ENCODE measurements around the gene NSL1.
"Not testable (repeated sequence)": the region's sequence is repeated elsewhere in the genome, so short reads cannot be mapped to it uniquely, and the experiment has no call there.

The NSL1 gene

DNA sequence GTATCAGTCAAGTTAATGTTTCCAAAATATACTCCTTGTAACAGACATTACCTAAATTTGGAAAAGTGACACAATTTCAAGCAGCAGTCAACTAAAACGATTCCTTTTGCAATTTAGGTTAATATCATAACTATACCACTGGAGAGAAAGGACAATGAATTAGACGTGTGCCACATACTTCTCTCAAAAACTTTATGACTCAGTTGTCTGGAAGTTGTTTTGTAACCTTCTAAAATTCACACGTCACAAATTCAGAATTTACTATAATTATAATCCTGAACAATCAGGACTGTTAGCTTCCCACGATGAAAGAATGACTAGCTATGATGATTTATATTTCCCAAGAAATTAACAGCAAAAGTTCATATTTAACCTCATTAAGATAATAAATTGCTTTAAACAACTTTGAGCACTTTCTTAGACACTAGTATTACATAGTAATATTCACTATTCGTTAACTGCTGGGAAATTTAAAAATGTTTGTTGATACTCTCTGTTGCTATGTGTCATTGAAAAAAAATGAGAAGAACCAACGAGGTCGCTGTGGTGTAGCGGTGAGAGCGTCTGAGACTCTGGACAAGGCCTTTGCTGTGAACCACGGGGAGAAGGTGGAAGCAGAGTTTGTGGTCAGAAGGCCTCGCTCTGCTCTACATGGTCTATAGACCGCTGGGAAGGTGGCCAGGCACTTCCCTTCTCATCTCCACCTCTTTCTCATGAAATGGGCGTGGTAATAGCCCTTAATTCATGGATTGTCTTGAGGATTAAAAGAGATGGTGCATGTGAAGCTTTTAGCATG, 64.0 kb downstream of the NSL1 start:
- Histone ChIP-seq H3K9me3 (ENCODE audit: low read length) (peaks cover 8% of the 10 kb centered on the region), H3K4me1 (ENCODE audit: insufficient read depth, low read length) (no peaks in the 10 kb centered on the region), H2AFZ (ENCODE audit: low read depth, low read length) (no peak overlapping the region), H3K27me3 (ENCODE audit: insufficient read depth, low read length) (no peaks in the 10 kb centered on the region), H3K4me3 (ENCODE audit: low read length) (no peak overlapping the region), H3K36me3 (ENCODE audit: insufficient read depth, low read length) (peaks cover 5% of the 10 kb centered on the region)

DNA sequence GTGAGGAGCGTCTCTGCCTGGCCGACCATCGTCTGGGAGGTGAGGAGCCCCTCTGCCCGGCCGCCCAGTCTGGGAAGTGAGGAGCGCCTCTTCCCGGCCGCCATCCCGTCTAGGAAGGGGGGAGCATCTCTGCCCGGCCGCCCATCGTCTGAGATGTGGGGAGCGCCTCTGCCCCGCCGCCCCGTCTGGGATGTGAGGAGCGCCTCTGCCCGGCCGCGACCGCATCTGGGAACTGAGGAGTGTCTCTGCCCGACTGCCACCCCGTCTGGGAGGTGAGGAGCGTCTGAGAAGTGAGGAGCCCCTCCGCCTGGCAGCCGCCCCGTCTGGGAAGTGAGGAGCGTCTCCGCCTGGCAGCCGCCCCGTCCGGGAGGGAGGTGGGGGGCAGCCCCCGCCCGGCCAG, 66.9 kb downstream of the NSL1 start:
- H2AFZ ChIP-seq (ENCODE audit: low read depth, low read length); H3K9me3 ChIP-seq (ENCODE audit: low read length); H3K4me3 ChIP-seq (ENCODE audit: low read length); H3K36me3 ChIP-seq (ENCODE audit: insufficient read depth, low read length); H3K4me1 ChIP-seq (ENCODE audit: insufficient read depth, low read length); H3K27me3 ChIP-seq (ENCODE audit: insufficient read depth, low read length): not testable (repeated sequence)

DNA sequence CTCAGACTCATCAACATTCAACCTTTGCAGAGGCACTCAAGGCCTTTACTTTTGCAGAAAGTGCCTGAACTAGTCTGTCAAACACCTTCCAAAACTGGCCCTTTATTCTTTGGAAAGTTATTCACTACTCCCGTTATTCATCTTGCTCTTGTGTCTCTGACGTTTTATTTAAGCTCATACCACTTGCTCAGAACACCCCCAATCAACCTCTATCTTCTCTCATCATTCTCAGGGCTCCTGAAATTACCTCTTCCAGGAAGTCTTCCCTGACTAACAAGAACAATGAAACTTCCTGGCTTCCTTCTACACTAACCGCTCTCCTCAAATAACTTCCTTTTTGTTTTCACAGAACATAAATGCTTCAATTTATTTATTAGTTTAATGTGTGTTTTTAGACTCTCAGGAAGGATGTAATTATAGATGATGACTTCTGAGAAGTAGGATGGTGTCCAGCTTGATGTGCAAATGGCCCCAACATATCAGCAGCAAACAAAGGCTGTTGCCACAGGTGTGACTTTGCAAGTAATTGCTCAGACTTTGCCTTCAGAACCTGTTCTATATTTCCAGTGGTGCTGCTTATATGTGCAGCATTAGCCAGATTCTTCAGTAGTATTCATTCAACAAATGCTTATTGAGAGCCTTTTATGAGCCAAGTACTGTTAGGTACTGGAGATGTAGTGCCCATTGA, 69.2 kb downstream of the NSL1 start:
- Histone ChIP-seq H3K4me3 (ENCODE audit: low read length) (no peak overlapping the region), H3K9me3 (ENCODE audit: low read length) (peaks cover 8% of the 10 kb centered on the region), H2AFZ (ENCODE audit: low read depth, low read length) (no peak overlapping the region), H3K36me3 (ENCODE audit: insufficient read depth, low read length) (peaks cover 4% of the 10 kb centered on the region), H3K4me1 (ENCODE audit: insufficient read depth, low read length) (no peaks in the 10 kb centered on the region), H3K27me3 (ENCODE audit: insufficient read depth, low read length) (no peaks in the 10 kb centered on the region)

DNA sequence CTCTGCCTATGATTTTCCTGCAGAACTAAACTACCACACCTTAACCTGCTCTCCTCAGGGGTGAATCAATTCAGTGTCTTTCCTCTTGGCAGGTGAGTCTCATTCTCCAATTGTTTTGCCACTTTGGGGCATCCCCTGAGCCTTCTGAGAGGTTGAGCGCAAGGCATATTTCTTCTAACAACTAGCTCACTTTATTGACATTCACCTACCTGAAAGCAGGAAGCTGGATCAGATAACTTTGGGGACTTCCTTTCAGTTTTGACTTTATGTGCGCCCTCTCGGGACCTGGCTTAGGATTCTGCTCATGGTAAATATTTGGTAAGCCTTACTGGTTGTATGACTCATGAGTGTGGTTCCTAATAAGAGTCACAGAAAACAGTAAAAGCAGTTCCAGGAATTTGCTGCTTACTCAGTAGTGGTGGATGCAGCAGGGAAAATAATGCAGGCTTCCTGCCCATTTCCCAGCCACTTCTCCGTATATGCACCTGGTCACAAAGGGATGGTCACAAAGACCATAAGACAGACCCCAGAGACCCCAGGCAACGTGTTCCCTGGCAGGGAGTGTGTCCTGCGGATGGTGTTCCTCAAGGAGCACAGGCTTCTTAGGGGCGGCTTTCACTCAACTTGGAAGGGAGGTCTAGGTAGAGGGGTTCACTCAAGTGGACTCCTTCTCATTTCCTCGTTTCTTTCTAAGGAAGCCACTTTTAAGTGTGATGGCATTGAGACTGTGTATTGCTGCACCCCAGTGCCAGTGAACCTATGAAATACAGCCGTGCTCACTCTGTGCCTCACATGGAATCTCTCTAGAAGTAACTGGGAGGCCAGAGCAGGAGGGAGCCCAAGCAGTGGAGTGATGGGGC, 70.0 kb downstream of the NSL1 start:
- H3K27me3 ChIP-seq (ENCODE audit: insufficient read depth, low read length), result no peaks in the 10 kb centered on the region
- H3K4me3 ChIP-seq (ENCODE audit: low read length), result no peak overlapping the region
- H2AFZ ChIP-seq (ENCODE audit: low read depth, low read length), result no peak overlapping the region
- peaks cover 1% of the 10 kb centered on the region for H3K36me3 ChIP-seq (ENCODE audit: insufficient read depth, low read length)
- no peaks in the 10 kb centered on the region for H3K4me1 ChIP-seq (ENCODE audit: insufficient read depth, low read length)
- peaks cover 7% of the 10 kb centered on the region for H3K9me3 ChIP-seq (ENCODE audit: low read length)

DNA sequence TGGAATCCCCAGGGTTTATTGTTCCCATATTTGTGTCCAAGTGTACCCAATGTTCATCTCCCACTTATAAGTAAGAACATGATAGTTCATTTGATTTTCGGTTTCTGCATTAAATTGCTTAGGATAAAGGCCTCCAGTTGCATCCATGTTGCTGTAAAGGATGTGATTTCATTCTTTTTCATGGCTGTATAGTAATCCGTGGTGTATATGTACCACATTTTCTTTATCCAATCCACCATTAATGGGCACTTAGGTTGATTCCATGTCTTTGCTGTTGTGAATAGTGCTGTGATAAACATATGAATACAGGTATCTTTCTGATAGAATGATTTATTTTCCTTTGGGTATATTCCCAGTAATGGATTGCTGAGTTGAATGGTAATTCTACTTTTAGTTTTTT, 71.9 kb downstream of the NSL1 start:
- Histone ChIP-seq H3K9me3 (ENCODE audit: low read length) (peaks cover 3% of the 10 kb centered on the region), H3K4me1 (ENCODE audit: insufficient read depth, low read length) (no peaks in the 10 kb centered on the region), H2AFZ (ENCODE audit: low read depth, low read length) (no peak overlapping the region), H3K36me3 (ENCODE audit: insufficient read depth, low read length) (no peaks in the 10 kb centered on the region), H3K27me3 (ENCODE audit: insufficient read depth, low read length) (no peaks in the 10 kb centered on the region), H3K4me3 (ENCODE audit: low read length) (no peak overlapping the region)

DNA sequence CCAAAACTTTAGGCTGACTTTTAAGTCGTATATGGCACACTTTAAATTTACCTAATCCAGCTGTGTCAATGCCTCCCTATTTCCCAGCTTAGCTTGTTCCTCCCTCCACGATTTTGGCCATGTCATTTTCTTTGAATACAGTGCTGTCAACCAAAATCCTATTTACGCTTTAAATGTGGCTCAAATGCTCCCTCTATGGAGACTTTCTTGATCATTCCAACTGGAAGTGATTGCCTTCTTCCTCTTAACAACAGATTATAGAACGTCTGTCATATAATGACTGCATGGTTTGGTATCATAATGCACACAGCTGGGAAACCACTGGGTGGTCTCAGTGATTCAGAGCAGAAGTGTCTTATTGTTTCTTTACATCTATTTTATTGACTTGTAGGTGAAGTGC, 73.1 kb downstream of the NSL1 start:
- Histone ChIP-seq H2AFZ (ENCODE audit: low read depth, low read length) (no peak overlapping the region), H3K27me3 (ENCODE audit: insufficient read depth, low read length) (no peaks in the 10 kb centered on the region), H3K4me1 (ENCODE audit: insufficient read depth, low read length) (no peaks in the 10 kb centered on the region), H3K36me3 (ENCODE audit: insufficient read depth, low read length) (no peaks in the 10 kb centered on the region), H3K9me3 (ENCODE audit: low read length) (peaks cover 1% of the 10 kb centered on the region), H3K4me3 (ENCODE audit: low read length) (no peak overlapping the region)

DNA sequence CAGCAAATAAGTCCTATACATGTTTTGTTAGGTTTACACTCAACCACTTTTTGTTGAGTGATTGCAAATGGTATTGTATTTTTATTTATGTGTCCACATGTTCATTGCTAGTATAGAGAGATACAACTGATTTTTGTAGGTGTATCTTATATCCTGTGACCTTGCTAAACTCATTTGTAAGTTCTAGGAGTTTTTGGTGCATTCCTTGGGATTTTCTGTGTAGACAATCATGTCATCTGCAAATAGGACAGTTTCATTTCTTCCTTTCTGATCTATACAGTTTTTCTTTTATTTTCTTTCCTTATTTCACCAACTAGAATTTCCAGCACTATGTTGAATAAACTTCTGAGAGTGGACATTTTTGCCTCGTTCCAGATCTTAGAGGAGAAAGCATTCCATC, 75.4 kb downstream of the NSL1 start:
- Histone ChIP-seq H3K27me3 (ENCODE audit: insufficient read depth, low read length) (no peaks in the 10 kb centered on the region), H3K4me1 (ENCODE audit: insufficient read depth, low read length) (peaks cover 4% of the 10 kb centered on the region), H3K4me3 (ENCODE audit: low read length) (no peak overlapping the region), H3K9me3 (ENCODE audit: low read length) (no peaks in the 10 kb centered on the region), H3K36me3 (ENCODE audit: insufficient read depth, low read length) (no peaks in the 10 kb centered on the region), H2AFZ (ENCODE audit: low read depth, low read length) (no peak overlapping the region)

DNA sequence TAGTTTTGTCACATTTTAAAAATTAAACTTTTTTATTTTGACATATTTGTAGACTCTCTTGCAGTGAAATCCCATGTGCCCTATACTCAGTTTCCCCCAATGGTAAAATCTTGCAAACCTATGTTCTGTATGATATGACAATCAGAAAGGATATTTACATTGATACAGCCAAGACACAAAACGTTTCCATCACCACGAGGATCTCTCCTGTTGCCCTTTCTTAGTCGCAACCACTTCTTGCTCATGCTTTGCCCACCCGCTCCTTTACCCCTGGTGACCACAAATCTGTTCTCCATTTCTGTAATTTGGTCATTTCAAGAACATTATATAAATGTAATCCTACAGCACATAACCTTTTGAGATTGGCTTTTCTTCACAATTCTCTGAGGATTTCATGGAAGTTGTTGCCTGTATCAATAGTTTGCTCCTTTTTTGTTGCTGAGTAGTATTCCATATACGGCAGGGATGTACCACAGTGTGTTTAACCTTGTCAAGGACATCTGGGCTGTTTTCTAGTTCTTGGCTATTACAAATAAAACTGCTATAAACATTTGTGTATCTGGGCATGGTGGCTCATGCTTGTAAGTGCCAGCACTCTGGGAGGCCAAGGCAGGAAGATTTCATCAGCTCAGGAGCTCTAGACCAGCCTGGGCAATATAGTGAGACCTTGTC, 78.0 kb downstream of the NSL1 start:
- no peak overlapping the region for H2AFZ ChIP-seq (ENCODE audit: low read depth, low read length)
- no peaks in the 10 kb centered on the region for H3K27me3 ChIP-seq (ENCODE audit: insufficient read depth, low read length)
- no peaks in the 10 kb centered on the region for H3K9me3 ChIP-seq (ENCODE audit: low read length)
- peaks cover 4% of the 10 kb centered on the region for H3K4me1 ChIP-seq (ENCODE audit: insufficient read depth, low read length)
- H3K4me3 ChIP-seq (ENCODE audit: low read length), result no peak overlapping the region
- H3K36me3 ChIP-seq (ENCODE audit: insufficient read depth, low read length), result no peaks in the 10 kb centered on the region

DNA sequence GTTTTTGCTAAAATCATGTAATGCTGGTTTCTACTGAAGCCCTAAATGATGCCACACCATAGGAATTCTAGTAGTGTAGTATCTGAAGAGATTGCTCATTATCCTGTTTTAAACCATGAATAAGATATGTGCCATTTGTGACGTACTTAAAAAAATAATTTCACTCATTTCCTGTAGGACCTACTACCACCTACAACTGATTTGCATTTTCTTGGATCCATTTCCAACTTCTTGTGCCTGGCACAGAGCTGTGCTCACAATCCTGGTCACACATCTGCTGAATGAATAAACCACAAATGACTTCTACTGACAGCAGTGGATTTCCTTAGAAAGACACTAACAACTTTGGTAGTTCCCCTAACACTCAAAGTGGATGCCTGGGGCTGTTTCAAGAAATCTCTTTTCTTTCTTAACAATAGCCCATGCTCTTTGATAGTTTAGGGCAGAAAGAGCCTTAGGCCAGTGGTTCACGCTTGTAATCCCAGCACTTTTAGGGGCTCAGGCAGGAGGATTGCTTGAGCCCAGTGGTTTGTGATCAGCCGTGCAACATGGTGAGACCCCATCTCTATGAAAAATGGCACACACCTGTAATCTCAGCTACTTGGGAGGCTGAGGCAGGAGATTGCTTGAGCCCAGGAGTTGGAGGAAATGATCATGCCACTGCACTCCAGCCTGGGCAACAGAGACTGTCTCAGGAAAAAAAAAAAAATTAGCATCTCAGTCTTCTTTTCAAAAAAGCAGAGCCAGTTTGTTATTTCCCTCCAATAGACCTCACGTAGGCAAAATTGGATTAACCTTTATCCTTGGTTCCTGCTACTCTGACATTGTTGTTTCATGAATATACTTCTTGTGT, 78.9 kb downstream of the NSL1 start:
- H3K9me3 ChIP-seq (ENCODE audit: low read length), result no peaks in the 10 kb centered on the region
- no peaks in the 10 kb centered on the region for H3K27me3 ChIP-seq (ENCODE audit: insufficient read depth, low read length)
- no peak overlapping the region for H3K4me3 ChIP-seq (ENCODE audit: low read length)
- H3K36me3 ChIP-seq (ENCODE audit: insufficient read depth, low read length), result no peaks in the 10 kb centered on the region
- no peak overlapping the region for H2AFZ ChIP-seq (ENCODE audit: low read depth, low read length)
- H3K4me1 ChIP-seq (ENCODE audit: insufficient read depth, low read length), result peaks cover 4% of the 10 kb centered on the region

DNA sequence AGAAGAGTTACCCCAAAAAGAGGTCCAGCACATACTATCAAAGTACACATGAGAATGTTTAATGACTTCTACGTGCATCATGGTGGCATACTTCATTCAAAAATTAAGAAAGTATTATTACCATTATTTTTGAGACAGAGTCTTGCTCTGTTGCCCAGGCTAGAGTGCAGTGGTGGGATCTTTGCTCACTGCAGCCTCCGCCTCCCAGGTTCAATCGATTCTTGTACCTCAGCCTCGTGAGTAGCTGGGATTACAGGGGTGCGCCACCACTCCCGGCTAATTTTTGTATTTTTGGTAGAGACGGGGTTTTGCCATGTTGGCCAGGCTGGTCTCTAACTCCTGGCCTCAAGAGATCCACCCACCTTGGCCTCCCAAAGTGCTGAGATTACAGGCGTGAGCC, 79.6 kb downstream of the NSL1 start:
- not testable (repeated sequence) for H3K9me3 ChIP-seq (ENCODE audit: low read length); H2AFZ ChIP-seq (ENCODE audit: low read depth, low read length); H3K27me3 ChIP-seq (ENCODE audit: insufficient read depth, low read length); H3K4me1 ChIP-seq (ENCODE audit: insufficient read depth, low read length); H3K4me3 ChIP-seq (ENCODE audit: low read length); H3K36me3 ChIP-seq (ENCODE audit: insufficient read depth, low read length)

DNA sequence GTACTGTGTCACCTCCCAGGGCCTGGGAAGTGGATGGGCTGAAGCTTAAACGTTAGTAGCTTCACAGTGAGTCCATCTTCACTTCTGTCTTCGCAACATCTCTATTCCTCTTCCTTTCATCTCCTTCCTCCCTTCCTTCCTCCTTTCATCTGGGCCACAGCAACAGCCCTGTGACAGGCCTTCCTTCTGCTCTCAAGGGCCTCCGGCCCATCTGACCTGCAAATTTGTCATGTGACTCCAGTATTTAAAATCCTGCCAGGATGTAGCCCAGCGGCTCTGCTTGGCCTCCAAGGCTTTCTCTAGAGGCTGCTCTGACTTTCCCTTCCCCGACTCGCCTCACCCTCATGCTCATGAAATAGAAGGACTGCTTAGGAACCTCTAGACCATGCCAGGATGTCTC, 81.0 kb downstream of the NSL1 start:
- Histone ChIP-seq H3K4me1 (ENCODE audit: insufficient read depth, low read length) (peaks cover 4% of the 10 kb centered on the region), H3K27me3 (ENCODE audit: insufficient read depth, low read length) (no peaks in the 10 kb centered on the region), H2AFZ (ENCODE audit: low read depth, low read length) (no peak overlapping the region), H3K4me3 (ENCODE audit: low read length) (no peak overlapping the region), H3K36me3 (ENCODE audit: insufficient read depth, low read length) (no peaks in the 10 kb centered on the region), H3K9me3 (ENCODE audit: low read length) (no peaks in the 10 kb centered on the region)

DNA sequence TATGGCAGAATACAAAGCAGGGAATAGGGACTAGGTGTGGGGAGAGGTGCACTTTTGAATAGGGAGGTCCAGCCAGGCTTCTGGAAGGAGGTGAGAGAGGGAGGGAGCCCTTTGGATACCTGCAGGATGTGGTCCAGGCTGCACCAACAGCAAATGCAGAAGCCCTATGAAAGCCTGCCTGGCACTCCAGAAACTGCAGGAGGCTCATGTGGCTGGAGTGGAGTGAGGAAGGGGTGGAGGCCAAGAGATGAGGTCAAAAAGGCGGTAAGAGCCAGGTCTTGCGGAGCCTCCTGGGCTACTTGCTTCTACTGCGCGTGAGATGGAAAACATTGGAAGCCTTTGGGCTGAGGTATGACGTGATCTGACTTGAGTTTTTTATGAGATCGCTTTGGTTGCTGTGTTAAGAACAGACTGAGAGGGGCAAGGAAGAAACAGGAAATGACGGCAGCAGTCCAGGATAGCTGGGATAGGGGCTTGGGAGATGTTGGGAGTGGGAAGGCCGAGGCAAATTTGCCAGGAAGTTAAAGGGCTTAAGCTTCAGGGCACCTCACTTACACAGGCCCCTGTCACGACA, 87.5 kb downstream of the NSL1 start:
- H3K4me1 ChIP-seq (ENCODE audit: insufficient read depth, low read length), result peaks cover 14% of the 10 kb centered on the region
- H3K27me3 ChIP-seq (ENCODE audit: insufficient read depth, low read length), result peaks cover 12% of the 10 kb centered on the region
- no peak overlapping the region for H3K4me3 ChIP-seq (ENCODE audit: low read length)
- no peaks in the 10 kb centered on the region for H3K9me3 ChIP-seq (ENCODE audit: low read length)
- H3K36me3 ChIP-seq (ENCODE audit: insufficient read depth, low read length), result no peaks in the 10 kb centered on the region
- H2AFZ ChIP-seq (ENCODE audit: low read depth, low read length), result no peak overlapping the region
